MG63 (cell line): ENCODE measurements around the gene NCKAP5. TPM values are rescaled to one million over a fixed set of nuclear protein-coding genes. Genes with fewer than 3 reads are reported as not detected.
A peak's percentile ranks its signal among the peaks of the same experiment; 100 is the strongest.

Experiments used
- DNase-seq: peaks from one replicate; pipeline ENCODE4 v3.0.0-alpha.2; 2020
- H3K27me3 ChIP-seq: fragments of 250-450 bp; sonication (Bioruptor Pico); 2 replicates; pipeline ENCODE4 v1.5.1; 2020; ENCODE audit warnings: mild to moderate bottlenecking, moderate library complexity
- H3K36me3 ChIP-seq: fragments of 250-450 bp; sonication (Bioruptor Pico); 2 replicates; pipeline ENCODE4 v1.5.1; 2020; ENCODE audit warnings: mild to moderate bottlenecking, moderate library complexity
- H3K4me3 ChIP-seq: fragments of 250-450 bp; sonication (Bioruptor Pico); 2 replicates; pipeline ENCODE4 v1.5.1; 2020; ENCODE audit warnings: mild to moderate bottlenecking, moderate library complexity
- H3K9me3 ChIP-seq: fragments of 250-450 bp; sonication (Bioruptor Pico); 2 replicates; pipeline ENCODE4 v1.5.1; 2020; ENCODE audit warnings: mild to moderate bottlenecking, moderate library complexity
- total RNA-seq: library from RNA; depleted of rRNA; stranded (reverse); fragments of >200 nt; shearing (Covaris generic); gene quantifications from 2 replicates; pipeline ENCODE4 v1.2.3, GENCODE V29; 2014; ENCODE audit warnings: low replicate concordance

NCKAP5 gene
- total RNA-seq, 1 experiment from 2014 or later, result not detected

- Histone ChIP-seq H3K27me3 (no peaks in the 10 kb centered on the region; the same call in 1 of the 2 replicates), H3K36me3 (no peaks in the 10 kb centered on the region)
Measured at GRCh38 chr2:132929786-132930185, 638.5 kb downstream of the NCKAP5 start.

DNA sequence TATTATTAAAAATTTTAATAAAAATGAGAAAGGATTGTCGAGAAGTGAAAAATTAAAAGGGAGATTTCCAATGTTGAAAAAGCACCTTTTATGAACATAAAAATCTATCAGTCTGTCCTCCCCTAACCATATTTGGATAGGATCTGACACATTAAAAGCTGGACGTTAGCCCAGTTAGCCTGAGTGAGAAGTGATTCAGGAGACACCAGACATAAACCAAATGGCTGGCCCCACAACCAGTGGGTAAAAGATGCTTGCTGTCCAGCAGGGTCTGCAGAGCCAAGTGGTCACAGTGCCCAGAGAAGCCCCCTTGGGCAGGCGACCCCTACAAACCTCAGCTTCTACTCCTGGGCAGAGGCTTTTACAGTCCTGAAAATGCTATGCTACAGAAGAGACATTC, 644.5 kb downstream of the NCKAP5 start:
- Histone ChIP-seq H3K9me3 (no peaks in the 10 kb centered on the region), H3K27me3 (no peaks in the 10 kb centered on the region; the same call in 1 of the 2 replicates), H3K36me3 (no peaks in the 10 kb centered on the region), H3K4me3 (no peak overlapping the region)
- peak; percentile 38 for DNase-seq

More at GRCh38 chr2:132929786-132930185, 638.5 kb downstream of the NCKAP5 start:
- no peak for DNase-seq
- Histone ChIP-seq H3K9me3 (no peaks in the 10 kb centered on the region), H3K4me3 (no peak overlapping the region)

- H3K36me3 ChIP-seq, result no peaks in the 10 kb centered on the region
- DNase-seq, result no peak
- no peak overlapping the region for H3K4me3 ChIP-seq
- no peaks in the 10 kb centered on the region for H3K9me3 ChIP-seq
- H3K27me3 ChIP-seq, result no peaks in the 10 kb centered on the region
Measured at GRCh38 chr2:132915812-132916549, 652.3 kb downstream of the NCKAP5 start.

DNA sequence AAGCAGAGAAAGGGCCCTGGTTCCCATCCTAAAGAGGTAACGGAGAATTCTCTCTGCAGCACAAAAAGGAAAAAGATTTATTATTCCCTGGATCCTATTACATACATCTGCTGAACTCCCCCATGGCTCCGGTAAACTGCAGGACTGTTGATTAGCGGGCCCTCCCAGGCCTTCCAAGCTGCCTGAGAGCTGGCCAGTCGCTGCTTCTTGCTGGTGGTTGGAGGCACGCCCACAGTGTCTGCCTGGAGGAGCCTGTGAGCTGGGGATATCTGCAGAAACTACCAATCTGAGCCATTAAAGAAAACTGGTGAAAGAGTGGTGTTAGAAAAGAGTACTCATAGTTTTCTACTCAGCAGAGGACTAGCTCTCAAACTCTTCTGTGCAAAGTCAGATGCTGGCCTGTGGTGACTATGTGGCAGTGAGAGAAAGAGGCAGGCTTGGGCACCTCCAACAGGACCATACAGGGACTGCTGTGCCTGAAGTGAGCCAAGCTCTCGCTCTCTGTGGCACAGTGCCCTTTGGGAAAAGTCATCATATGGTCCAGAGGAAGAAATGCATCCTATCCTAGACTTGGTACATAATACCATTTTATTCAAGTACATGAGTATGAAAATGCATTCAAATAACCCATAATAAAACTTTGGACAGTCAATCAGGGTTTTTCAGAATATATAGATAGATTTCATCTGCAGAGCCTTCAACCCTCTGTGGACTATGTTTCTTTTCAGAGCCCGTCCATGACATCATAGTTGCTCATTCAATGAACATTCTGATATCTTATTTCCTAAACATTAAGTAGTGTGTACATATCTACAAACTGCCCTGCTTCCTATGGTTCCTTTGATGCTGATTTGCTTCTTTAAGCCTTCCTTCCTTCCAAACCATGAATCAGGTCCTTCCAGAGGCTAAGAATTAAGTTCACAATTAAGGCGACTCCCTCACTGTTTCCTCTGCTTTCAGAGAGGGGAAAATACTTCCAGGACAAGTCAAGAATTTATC, 656.2 kb downstream of the NCKAP5 start:
- Histone ChIP-seq H3K4me3 (no peak overlapping the region), H3K27me3 (no peaks in the 10 kb centered on the region), H3K9me3 (no peaks in the 10 kb centered on the region), H3K36me3 (no peaks in the 10 kb centered on the region)
- DNase-seq, result no peak

- no peak for DNase-seq
- Histone ChIP-seq H3K4me3 (no peak overlapping the region), H3K9me3 (no peaks in the 10 kb centered on the region), H3K27me3 (no peaks in the 10 kb centered on the region), H3K36me3 (no peaks in the 10 kb centered on the region)
Measured at GRCh38 chr2:132910432-132910831, 657.8 kb downstream of the NCKAP5 start.

DNA sequence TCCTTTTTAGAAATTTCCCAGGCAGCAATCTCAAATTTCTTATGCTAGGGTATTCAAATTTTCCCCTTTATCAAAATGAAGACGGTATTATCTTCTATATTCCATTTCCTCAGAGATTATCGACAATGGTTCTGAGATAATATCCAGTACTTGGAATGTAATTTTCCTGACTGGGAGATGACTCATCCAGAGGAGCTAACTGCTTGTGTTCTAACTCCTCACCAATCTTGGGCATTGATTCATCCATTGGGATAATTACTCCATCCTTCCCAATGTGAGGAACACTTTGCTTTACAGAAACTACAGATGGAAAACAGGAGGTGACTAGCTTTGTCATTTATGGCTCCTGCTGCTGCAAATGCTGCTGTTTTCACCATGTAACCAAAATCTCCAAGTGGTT, 658.8 kb downstream of the NCKAP5 start:
- no peak overlapping the region for H3K4me3 ChIP-seq
- no peaks in the 10 kb centered on the region for H3K36me3 ChIP-seq
- H3K9me3 ChIP-seq, result no peaks in the 10 kb centered on the region
- no peaks in the 10 kb centered on the region for H3K27me3 ChIP-seq
- DNase-seq, result no peak

DNA sequence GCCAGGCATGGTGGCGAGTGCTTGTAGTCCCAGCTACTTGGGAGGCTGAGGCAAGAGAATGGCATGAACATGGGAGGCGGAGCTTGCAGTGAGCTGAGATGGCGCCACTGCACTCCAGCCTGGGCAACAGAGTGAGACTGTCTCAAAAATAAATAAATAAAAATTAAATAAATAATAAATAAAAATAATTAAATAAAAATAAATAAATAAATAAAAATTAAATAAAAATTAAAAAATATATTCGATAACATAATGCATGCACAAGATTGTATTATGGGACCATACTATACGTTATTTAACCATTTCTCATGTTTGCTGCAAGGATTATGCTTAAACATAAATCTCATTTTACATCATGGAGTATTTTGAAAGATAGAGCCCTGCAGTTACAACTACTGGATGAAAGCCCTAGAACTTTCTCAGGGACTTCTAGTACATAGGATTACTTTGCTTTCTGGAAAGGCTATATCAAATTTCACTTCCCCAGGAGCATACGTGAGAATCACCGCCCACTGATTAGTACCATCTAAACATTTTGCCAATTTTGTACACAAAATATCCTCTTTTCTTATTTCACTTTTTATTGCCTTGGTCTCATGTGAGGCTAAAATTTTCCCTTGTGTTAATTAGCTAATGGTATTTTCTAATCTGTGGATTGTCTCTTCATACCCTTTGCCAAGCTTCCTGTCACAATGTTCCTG, 664.0 kb downstream of the NCKAP5 start:
- DNase-seq, result no peak
- Histone ChIP-seq H3K4me3 (no peak overlapping the region), H3K36me3 (no peaks in the 10 kb centered on the region), H3K9me3 (no peaks in the 10 kb centered on the region), H3K27me3 (no peaks in the 10 kb centered on the region)

GRCh38 chr2:132902626-132903025, 665.6 kb downstream of the NCKAP5 start:
- DNase-seq, result no peak
- Histone ChIP-seq H3K27me3 (no peaks in the 10 kb centered on the region), H3K9me3 (no peaks in the 10 kb centered on the region), H3K4me3 (no peak overlapping the region), H3K36me3 (no peaks in the 10 kb centered on the region)

GRCh38 chr2:132901661-132902060, 666.6 kb downstream of the NCKAP5 start:
- Histone ChIP-seq H3K36me3 (no peaks in the 10 kb centered on the region), H3K27me3 (no peaks in the 10 kb centered on the region), H3K4me3 (no peak overlapping the region), H3K9me3 (no peaks in the 10 kb centered on the region)
- DNase-seq, result no peak

DNA sequence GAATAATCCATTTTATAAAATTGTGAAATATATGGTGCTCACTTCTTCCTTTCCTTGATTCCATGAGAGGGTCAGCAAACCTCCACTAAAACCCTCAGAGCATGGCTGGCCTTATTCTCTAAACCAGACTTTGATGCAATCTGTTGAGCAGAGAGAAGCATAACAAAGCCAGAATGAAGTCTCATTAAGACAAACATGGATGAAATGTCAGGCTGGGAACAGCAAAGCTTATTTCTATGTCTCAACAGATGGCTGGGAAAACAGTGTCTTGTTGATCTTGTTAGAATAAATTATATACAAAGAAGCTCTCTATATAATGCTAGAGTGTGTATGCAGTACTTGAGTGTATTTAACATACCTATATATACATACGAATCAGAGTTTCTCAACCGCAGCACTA, 671.2 kb downstream of the NCKAP5 start:
- no peaks in the 10 kb centered on the region for H3K36me3 ChIP-seq
- no peaks in the 10 kb centered on the region for H3K9me3 ChIP-seq
- no peaks in the 10 kb centered on the region for H3K27me3 ChIP-seq
- H3K4me3 ChIP-seq, result no peak overlapping the region
- no peak for DNase-seq

DNA sequence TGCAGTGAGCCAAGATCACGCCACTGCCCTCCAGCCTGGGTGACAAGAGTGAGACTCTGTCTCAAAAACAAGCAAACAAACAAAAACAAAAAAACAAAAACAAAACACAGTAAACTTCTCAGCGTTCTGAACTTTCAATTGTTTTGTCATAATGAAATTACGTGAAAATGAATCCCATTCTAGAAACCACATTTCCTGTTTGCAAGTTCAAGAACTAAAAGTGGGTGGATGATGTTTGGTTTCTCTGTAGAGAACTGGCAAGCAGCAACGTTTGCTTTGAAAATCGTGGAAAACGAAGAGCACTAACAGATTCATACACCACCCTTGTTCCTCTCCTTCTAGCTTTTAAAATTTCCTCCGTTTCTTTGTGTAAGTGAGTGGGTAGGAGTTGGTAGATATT, 672.2 kb downstream of the NCKAP5 start:
- Histone ChIP-seq H3K27me3 (no peaks in the 10 kb centered on the region), H3K36me3 (no peaks in the 10 kb centered on the region), H3K9me3 (no peaks in the 10 kb centered on the region), H3K4me3 (no peak overlapping the region)
- no peak for DNase-seq

- no peaks in the 10 kb centered on the region for H3K36me3 ChIP-seq
- no peaks in the 10 kb centered on the region; the same call in 1 of the 2 replicates for H3K27me3 ChIP-seq
- no peak overlapping the region for H3K4me3 ChIP-seq
- no peak for DNase-seq
- no peaks in the 10 kb centered on the region for H3K9me3 ChIP-seq
Measured at GRCh38 chr2:132891498-132891897, 676.8 kb downstream of the NCKAP5 start.

GRCh38 chr2:132886574-132886973, 681.7 kb downstream of the NCKAP5 start:
- Histone ChIP-seq H3K27me3 (no peaks in the 10 kb centered on the region; the same call in 1 of the 2 replicates), H3K4me3 (no peak overlapping the region), H3K36me3 (no peaks in the 10 kb centered on the region), H3K9me3 (no peaks in the 10 kb centered on the region)
- DNase-seq, result no peak

DNA sequence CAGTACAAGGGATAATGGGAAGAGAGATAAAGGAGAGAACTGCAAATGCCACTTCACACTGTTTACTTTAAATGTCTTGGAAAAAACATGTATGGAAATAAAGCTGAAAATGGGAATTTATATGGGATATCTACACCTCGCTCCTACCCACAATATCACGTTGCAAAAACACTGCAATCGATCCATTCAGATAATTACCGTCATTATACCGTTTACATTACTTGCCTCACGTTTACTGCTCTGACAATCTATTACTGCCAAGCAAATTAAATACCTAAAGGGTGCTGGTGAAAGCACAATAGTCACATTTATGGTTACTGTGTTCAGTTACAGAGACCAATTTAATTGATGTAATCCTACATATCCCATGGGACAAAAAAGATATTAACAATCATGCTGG, 683.6 kb downstream of the NCKAP5 start:
- no peaks in the 10 kb centered on the region for H3K36me3 ChIP-seq
- no peak for DNase-seq
- no peak overlapping the region for H3K4me3 ChIP-seq
- no peaks in the 10 kb centered on the region for H3K9me3 ChIP-seq
- no peaks in the 10 kb centered on the region; the same call in 1 of the 2 replicates for H3K27me3 ChIP-seq

DNA sequence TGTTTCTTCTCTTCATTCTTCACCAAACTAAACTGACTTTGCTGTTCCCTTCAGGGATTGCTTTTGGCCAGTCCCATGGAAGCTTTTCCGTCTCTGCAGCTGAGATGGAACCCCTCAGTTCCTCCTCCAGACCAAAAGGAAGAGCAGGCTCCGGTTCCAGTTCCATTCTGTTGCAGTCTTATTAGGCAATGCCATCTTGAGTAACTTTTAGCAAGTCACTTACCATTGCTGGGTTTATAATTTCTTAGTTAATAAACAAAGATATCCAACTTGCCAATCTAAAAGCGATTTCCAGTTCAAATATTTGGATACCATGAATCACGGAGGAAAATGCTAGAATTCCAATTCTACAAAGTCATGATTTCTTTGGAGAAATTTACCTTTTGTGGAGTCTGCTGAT, 684.0 kb downstream of the NCKAP5 start:
- DNase-seq, result no peak
- Histone ChIP-seq H3K9me3 (no peaks in the 10 kb centered on the region), H3K4me3 (no peak overlapping the region), H3K36me3 (no peaks in the 10 kb centered on the region), H3K27me3 (no peaks in the 10 kb centered on the region; the same call in 1 of the 2 replicates)

- Histone ChIP-seq H3K4me3 (no peak overlapping the region), H3K36me3 (no peaks in the 10 kb centered on the region), H3K27me3 (no peaks in the 10 kb centered on the region; the same call in 1 of the 2 replicates), H3K9me3 (no peaks in the 10 kb centered on the region)
- no peak for DNase-seq
Measured at GRCh38 chr2:132883430-132883829, 684.8 kb downstream of the NCKAP5 start.

DNA sequence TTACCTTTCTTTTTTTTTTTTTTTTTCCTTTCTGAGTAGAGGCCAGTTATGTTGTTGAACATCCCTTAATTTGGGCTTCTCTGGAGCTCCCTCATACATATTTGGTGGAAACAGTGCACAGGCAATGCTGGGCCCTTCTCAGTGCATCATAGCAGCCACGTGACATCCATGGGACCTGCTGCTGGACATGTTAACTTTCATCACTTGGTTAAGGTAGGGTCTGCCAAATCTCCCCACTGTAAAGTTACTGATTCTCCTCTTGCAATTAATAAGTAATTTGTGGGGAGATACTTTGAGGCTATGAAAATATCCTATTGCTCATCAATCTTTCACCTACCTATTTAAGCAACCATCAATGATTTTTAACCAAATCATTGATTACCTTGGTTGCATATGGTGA, 686.7 kb downstream of the NCKAP5 start:
- no peak overlapping the region for H3K4me3 ChIP-seq
- no peaks in the 10 kb centered on the region for H3K27me3 ChIP-seq
- H3K9me3 ChIP-seq, result no peaks in the 10 kb centered on the region
- DNase-seq, result no peak
- H3K36me3 ChIP-seq, result no peaks in the 10 kb centered on the region
